Uterus (tissue), 2 donors: ENCODE measurements around the gene FAM168B.

Source experiments
- POLR2A ChIP-seq, 2 donors: fragments of 450-650 bp; IDR thresholded peaks; one replicate each; pipeline ENCODE4 v1.6.1; 2016; ENCODE audit warnings: antibody characterized with exemption in 2 of 2, mild to moderate bottlenecking in 1 of 2, moderate library complexity in 1 of 2
- TF ChIP-seq, protein P1 (sequence below), 4 experiments: fragments of 200-600 bp in 2 of 4; fragments of 450-650 bp in 2 of 4; sonication (generic) in 2 of 4; IDR thresholded peaks; one replicate each; pipeline ENCODE4 v1.5.1; 2016 to 2019; ENCODE audit warnings: antibody characterized with exemption in 4 of 4, mild to moderate bottlenecking in 2 of 4, moderate library complexity in 1 of 4

DNA sequence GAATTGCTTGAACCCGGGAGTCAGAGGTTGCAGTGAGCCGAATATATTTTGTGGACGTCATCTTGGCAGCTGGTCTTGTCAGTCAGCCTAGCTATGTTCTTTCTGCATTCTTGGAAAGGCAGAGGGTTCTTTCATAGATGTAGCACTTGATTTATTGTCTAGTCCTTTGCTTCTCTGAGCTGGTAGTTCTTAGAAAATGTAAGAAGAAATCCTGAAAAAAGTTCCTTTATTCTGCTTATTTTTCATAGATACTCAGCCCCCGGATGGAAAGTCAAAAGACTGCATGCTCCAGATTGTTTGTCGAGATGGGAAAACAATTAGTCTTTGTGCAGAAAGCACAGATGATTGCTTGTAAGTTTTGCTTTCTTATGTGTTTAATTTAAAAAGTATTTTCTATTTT, 33.2 kb upstream of the FAM168B start:
- TF ChIP-seq, protein P1, sequence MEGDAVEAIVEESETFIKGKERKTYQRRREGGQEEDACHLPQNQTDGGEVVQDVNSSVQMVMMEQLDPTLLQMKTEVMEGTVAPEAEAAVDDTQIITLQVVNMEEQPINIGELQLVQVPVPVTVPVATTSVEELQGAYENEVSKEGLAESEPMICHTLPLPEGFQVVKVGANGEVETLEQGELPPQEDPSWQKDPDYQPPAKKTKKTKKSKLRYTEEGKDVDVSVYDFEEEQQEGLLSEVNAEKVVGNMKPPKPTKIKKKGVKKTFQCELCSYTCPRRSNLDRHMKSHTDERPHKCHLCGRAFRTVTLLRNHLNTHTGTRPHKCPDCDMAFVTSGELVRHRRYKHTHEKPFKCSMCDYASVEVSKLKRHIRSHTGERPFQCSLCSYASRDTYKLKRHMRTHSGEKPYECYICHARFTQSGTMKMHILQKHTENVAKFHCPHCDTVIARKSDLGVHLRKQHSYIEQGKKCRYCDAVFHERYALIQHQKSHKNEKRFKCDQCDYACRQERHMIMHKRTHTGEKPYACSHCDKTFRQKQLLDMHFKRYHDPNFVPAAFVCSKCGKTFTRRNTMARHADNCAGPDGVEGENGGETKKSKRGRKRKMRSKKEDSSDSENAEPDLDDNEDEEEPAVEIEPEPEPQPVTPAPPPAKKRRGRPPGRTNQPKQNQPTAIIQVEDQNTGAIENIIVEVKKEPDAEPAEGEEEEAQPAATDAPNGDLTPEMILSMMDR (IDR thresholded peaks at IDR 0.05): no peak
- TF ChIP-seq POLR2A (IDR thresholded peaks at IDR 0.05): no peak
